KMS-11 (cell line): ENCODE measurements around the gene DZIP1L.

Source experiments
- H2AFZ ChIP-seq: fragments of 200-600 bp; sonication (generic); 2 replicates; pipeline ENCODE4 v1.6.1; 2016; ENCODE audit warnings: antibody characterized with exemption, mixed run types, low read depth
- H3K27ac ChIP-seq: fragments of 200-600 bp; sonication (generic); 2 replicates; pipeline ENCODE4 v1.6.1; 2016; ENCODE audit warnings: mild to moderate bottlenecking, mixed run types
- H3K27me3 ChIP-seq: fragments of 200-600 bp; sonication (generic); 2 replicates; pipeline ENCODE4 v1.6.1; 2017; ENCODE audit warnings: mild to moderate bottlenecking, low read depth, mixed run types, moderate library complexity; ENCODE audit not compliant: insufficient read depth
- H3K36me3 ChIP-seq: fragments of 200-600 bp; sonication (generic); 2 replicates; pipeline ENCODE4 v1.6.1; 2017; ENCODE audit warnings: mild to moderate bottlenecking, mixed run types; ENCODE audit not compliant: insufficient read depth
- H3K4me1 ChIP-seq: fragments of 200-600 bp; sonication (generic); 2 replicates; pipeline ENCODE4 v1.6.1; 2016; ENCODE audit warnings: mild to moderate bottlenecking, low read depth, mixed run types; ENCODE audit not compliant: poor library complexity, severe bottlenecking
- H3K4me2 ChIP-seq: fragments of 200-600 bp; sonication (generic); 2 replicates; pipeline ENCODE4 v1.7.0; 2016; ENCODE audit warnings: mild to moderate bottlenecking, mixed run types
- H3K4me3 ChIP-seq: fragments of 200-600 bp; sonication (generic); IDR thresholded peaks from 2 replicates; pipeline ENCODE4 v1.6.1; 2017; ENCODE audit warnings: low read depth, low read length, mixed read lengths; ENCODE audit not compliant: insufficient read depth
- H3K79me2 ChIP-seq: fragments of 200-600 bp; sonication (generic); 2 replicates; pipeline ENCODE4 v1.6.1; 2016; ENCODE audit warnings: low read depth, mixed run types; ENCODE audit not compliant: insufficient read depth
- H3K9ac ChIP-seq: fragments of 200-600 bp; sonication (generic); 2 replicates; pipeline ENCODE4 v1.6.1; 2016; ENCODE audit warnings: mild to moderate bottlenecking, mixed run types
- H4K20me1 ChIP-seq: fragments of 200-600 bp; sonication (generic); 2 replicates; pipeline ENCODE4 v1.6.1; 2016; ENCODE audit warnings: mild to moderate bottlenecking, mixed run types; ENCODE audit not compliant: insufficient read depth
- TF ChIP-seq, protein P1 (sequence below): fragments of 200-600 bp; sonication (generic); conservative IDR thresholded peaks from 2 replicates; pipeline ENCODE4 v1.6.1; 2017; ENCODE audit warnings: low read depth, mild to moderate bottlenecking, antibody characterized with exemption, low read length, moderate library complexity, mixed read lengths

Gene DZIP1L

GRCh38 chr3:138099417-138099816 is 16.0 kb downstream of the DZIP1L start:
- Histone ChIP-seq H3K27ac (no peak overlapping the region), H3K4me2 (no peak overlapping the region), H3K79me2 (no peaks in the 10 kb centered on the region), H3K4me3 (no peak overlapping the region), H2AFZ (no peak overlapping the region), H3K9ac (no peak overlapping the region), H4K20me1 (no peaks in the 10 kb centered on the region), H3K27me3 (no peaks in the 10 kb centered on the region), H3K36me3 (no peaks in the 10 kb centered on the region), H3K4me1 (no peaks in the 10 kb centered on the region)
- TF ChIP-seq, protein P1, sequence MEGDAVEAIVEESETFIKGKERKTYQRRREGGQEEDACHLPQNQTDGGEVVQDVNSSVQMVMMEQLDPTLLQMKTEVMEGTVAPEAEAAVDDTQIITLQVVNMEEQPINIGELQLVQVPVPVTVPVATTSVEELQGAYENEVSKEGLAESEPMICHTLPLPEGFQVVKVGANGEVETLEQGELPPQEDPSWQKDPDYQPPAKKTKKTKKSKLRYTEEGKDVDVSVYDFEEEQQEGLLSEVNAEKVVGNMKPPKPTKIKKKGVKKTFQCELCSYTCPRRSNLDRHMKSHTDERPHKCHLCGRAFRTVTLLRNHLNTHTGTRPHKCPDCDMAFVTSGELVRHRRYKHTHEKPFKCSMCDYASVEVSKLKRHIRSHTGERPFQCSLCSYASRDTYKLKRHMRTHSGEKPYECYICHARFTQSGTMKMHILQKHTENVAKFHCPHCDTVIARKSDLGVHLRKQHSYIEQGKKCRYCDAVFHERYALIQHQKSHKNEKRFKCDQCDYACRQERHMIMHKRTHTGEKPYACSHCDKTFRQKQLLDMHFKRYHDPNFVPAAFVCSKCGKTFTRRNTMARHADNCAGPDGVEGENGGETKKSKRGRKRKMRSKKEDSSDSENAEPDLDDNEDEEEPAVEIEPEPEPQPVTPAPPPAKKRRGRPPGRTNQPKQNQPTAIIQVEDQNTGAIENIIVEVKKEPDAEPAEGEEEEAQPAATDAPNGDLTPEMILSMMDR: no peak

DNA sequence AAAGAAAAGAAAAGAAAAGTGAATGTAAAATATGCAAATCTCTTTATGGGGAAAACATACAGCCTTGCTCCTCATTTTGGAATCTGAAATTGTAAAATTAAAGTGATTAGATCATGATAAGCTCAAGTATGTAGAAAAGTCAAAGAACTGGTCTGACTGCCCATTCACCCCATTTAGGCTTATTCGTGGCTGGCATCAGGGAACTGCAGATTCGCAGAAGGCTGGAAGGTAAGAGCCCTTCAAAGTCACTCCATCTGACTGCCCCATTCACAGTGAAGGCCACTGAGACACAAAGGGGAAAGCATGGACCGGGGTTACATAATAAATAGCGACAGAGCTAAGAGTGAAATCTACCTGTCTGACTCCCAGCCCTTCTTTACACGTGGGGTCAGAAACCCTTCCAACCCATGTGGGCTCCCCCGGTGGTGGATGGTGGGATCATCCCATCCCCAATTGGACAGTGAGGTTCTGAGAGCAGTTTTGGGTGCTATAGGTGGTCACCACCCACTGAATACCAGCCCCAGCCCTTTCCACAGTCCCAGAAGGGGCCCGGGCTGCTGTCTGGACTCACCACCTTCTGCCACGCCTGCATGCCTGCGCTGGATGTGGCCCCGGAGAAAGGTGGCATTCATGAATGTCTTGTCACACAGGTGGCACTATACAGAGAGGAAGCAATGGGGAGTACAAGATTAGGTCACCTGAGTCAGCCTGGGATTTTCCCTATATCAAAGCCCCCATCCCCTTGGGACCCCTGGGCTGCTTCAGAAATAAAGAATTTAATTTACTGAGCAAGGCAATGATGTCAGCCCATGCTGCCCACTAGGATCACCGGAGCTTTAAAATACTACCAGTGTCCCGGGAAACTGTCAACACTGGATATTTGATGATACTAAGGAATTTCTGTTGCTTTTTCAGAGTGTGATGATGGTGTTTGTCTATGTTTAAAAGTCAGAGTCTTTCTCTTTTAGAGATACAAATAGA is 17.9 kb downstream of the DZIP1L start:
- H3K79me2 ChIP-seq: no peaks in the 10 kb centered on the region
- H3K4me2 ChIP-seq: no peak overlapping the region
- no peaks in the 10 kb centered on the region for H3K27me3 ChIP-seq
- H3K4me1 ChIP-seq: no peaks in the 10 kb centered on the region
- H2AFZ ChIP-seq: no peak overlapping the region
- no peak overlapping the region for H3K9ac ChIP-seq
- H3K4me3 ChIP-seq: no peak overlapping the region
- H3K36me3 ChIP-seq: no peaks in the 10 kb centered on the region
- no peak overlapping the region for H3K27ac ChIP-seq
- TF ChIP-seq, protein P1: peak; percentile 79
- H4K20me1 ChIP-seq: no peaks in the 10 kb centered on the region

DNA sequence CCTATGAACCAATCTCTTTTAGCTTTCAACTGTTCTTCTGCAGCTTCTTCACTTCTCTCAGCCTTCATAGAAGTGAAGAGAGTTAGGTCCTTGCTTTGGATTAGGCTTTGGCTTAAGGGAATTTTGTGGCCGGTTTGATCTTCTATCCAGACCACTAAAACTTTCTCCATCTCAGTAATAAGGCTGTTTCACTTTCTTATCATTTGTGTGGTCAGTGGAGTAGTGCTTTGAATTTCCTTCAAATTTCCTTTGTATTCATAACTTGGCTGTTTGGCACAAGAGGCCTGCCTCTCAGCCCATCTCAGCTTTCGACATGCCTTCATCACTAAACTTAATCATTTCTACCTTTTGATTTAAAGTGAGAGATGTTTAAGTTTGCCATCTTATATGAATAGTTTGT is 21.7 kb downstream of the DZIP1L start:
- H2AFZ ChIP-seq: no peak overlapping the region
- TF ChIP-seq, protein P1: no peak
- H3K27me3 ChIP-seq: no peaks in the 10 kb centered on the region
- H4K20me1 ChIP-seq: no peaks in the 10 kb centered on the region
- H3K36me3 ChIP-seq: no peaks in the 10 kb centered on the region
- H3K4me3 ChIP-seq: no peak overlapping the region
- no peak overlapping the region for H3K9ac ChIP-seq
- no peaks in the 10 kb centered on the region for H3K4me1 ChIP-seq
- no peak overlapping the region for H3K27ac ChIP-seq
- H3K79me2 ChIP-seq: no peaks in the 10 kb centered on the region
- no peak overlapping the region for H3K4me2 ChIP-seq

DNA sequence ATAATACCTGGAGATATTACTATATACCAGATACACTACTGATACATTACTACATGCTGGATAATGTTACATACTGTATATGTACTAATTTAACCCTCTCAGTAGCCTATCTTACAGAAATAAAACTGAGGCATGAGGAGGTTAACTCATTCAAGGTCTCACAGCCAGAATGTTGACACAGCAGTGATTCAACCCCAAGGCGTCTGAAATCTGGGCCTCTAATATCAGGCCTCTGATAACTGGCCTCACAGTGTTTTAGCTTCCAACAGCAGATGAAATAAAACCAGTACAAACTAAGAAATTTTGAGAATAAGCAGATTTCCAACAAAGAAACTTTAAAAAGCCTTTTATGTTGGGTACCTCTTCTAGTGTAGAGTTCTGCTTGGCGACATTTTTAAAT is 23.4 kb downstream of the DZIP1L start:
- Histone ChIP-seq H3K36me3 (no peaks in the 10 kb centered on the region), H4K20me1 (no peaks in the 10 kb centered on the region), H3K9ac (no peak overlapping the region), H3K27ac (no peak overlapping the region), H2AFZ (no peak overlapping the region), H3K4me1 (no peaks in the 10 kb centered on the region), H3K27me3 (no peaks in the 10 kb centered on the region), H3K4me2 (no peak overlapping the region), H3K4me3 (no peak overlapping the region), H3K79me2 (no peaks in the 10 kb centered on the region)
- TF ChIP-seq, protein P1: no peak
